ENCODE measurements around the gene DHX8. TPM values are rescaled to one million over a fixed set of nuclear protein-coding genes. Genes with fewer than 3 reads are reported as not detected.

Gene DHX8
- total and polyA plus RNA-seq, 10 donors: 20.4 to 63.3 (median 44.7) TPM

DNA sequence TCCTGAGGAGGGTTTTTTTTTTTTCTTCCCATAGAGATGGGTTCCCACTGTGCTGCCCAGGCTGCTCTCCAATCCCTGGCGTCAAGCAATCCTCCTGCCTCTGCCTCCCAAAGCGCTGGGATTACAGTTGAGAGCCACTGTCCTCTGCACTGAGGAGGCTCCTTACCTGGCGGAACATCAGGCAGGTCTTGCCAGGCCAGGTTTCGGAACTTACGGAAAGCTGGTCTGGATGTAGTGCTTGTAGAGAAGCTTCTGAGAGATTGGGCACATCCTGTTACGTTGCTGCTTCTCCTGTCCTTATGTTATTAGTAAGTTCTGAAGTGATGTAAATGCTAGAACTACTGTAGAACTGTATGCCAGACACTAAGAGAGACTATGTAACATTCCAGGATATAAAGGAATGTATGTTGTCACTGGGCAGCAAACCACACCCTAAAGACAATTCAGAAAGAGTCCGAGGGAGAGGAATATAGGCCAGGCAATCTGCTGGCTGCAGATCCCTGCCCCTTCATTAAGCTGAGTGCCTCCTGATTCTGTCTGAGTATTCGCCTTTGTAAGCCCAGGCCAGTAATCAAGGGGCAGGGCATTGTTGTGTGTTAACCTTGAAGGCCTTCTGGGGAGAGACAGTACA is 41.3 kb downstream of the DHX8 start:
- H3K27ac ChIP-seq: no peak overlapping the region
- H3K4me3 ChIP-seq: no peak overlapping the region
- H3K4me1 ChIP-seq: peaks cover 0 to 20% (median 14%) of the 10 kb centered on the region in 6 donors
- TF ChIP-seq, protein P1, sequence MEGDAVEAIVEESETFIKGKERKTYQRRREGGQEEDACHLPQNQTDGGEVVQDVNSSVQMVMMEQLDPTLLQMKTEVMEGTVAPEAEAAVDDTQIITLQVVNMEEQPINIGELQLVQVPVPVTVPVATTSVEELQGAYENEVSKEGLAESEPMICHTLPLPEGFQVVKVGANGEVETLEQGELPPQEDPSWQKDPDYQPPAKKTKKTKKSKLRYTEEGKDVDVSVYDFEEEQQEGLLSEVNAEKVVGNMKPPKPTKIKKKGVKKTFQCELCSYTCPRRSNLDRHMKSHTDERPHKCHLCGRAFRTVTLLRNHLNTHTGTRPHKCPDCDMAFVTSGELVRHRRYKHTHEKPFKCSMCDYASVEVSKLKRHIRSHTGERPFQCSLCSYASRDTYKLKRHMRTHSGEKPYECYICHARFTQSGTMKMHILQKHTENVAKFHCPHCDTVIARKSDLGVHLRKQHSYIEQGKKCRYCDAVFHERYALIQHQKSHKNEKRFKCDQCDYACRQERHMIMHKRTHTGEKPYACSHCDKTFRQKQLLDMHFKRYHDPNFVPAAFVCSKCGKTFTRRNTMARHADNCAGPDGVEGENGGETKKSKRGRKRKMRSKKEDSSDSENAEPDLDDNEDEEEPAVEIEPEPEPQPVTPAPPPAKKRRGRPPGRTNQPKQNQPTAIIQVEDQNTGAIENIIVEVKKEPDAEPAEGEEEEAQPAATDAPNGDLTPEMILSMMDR (IDR thresholded peaks at IDR 0.05 in 8 of 11, conservative IDR thresholded peaks at IDR 0.05 in 3 of 11): no peak
- TF ChIP-seq POLR2AphosphoS5 (IDR thresholded peaks at IDR 0.05) (no peak), POLR2A (IDR thresholded peaks at IDR 0.05) (no peak)
- no peaks in the 10 kb centered on the region for H3K27me3 ChIP-seq (replicated peaks in 1 of 7)
- peaks cover 11 to 90% (median 70%) of the 10 kb centered on the region in 6 donors for H3K36me3 ChIP-seq
- DNase-seq: no peak
- intact Hi-C loops (cut with DNase I; ENCODE audit: low total_unique reads): no loop called here
- no peaks in the 10 kb centered on the region for H3K9me3 ChIP-seq
- 86 to 97% (median 96%) methylated on average over 8 of the region's 8 CpGs for WGBS, 5 donors

DNA sequence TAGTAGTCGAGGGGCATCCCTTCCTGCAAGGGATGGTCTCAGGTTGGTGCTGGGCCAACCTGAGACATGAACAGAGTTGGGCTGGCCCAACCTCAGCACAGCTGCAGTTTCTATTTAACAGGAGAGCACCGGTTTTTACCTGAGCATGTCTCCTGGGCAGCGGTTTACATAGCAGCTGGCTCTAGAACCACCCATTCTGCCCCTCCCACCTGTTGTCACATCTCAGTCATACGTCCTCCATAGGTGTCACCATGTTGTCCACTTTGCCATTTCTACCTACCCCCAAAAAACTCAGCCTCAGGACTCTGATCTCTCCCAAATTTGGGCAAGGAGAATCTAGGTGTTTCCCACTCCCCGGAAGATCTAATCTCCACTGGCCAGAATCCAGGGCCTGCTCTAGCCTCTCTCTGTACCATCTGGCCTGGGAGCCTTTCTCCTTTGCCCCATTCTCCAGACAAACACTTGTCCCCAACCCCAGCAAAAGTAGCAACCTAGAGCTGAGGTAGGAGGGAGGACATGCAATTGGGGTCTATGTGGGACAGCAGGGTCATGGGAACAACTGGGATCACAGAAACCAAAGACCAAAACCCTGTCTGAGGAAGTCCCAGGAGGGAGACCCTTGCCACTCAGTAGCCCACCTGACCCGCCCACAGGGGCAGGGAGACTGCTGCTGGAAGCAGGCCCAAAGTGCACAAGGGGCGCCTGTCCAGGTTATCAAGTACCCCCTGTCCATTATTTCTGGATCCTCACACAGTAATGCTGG is 43.3 kb downstream of the DHX8 start:
- Histone ChIP-seq H3K4me1 (peaks cover 8 to 40% (median 29%) of the 10 kb centered on the region in 6 donors), H3K27ac (no peak overlapping the region), H3K27me3 (replicated peaks in 1 of 7) (no peaks in the 10 kb centered on the region), H3K4me3 (no peak overlapping the region), H3K36me3 (peaks cover under 1 to 70% (median 50%) of the 10 kb centered on the region in 6 donors), H3K9me3 (no peaks in the 10 kb centered on the region)
- 86 to 93% (median 92%) methylated on average over 7 of the region's 7 CpGs for WGBS, 5 donors
- intact Hi-C loops (cut with DNase I; ENCODE audit: low total_unique reads): no loop called here
- no peak for DNase-seq
- TF ChIP-seq, protein P1 (IDR thresholded peaks at IDR 0.05 in 8 of 11, conservative IDR thresholded peaks at IDR 0.05 in 3 of 11): no peak
- TF ChIP-seq POLR2A (IDR thresholded peaks at IDR 0.05): no peak
- TF ChIP-seq POLR2AphosphoS5 (IDR thresholded peaks at IDR 0.05): no peak

DNA sequence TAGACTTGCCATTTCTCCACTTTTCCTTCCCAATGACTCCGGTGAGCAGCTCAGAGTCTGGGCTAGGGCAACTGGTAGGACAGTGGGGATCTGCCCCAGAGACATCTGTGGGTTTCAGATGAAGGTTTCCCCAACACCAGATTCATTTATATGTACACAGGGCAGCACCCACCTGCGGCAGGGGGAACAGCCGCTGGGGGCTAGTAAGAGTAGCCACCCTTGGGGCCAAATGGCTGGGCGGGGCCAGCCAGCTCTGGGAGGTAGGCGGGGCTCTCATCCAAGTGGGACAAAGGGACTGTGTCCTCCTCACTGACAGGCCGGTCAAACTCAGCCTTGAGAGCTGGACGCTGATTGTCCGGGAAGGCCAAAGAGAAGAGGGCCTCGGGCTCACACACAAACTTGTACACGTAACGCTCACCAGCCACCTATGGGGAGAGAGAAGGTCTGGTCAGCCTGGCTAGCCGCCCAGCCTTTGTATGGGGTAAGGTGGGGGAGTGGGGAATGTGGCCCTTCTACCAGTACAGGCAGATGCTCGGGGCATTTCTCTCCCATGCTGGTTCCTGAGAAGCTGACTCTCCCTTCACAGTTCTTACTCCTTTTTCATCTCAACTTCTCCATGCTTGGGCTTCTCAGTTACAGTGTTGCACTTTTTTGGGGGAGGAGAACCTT is 44.7 kb downstream of the DHX8 start:
- no peak overlapping the region for H3K4me3 ChIP-seq
- 58 to 88% (median 84%) methylated on average over 11 to 13 of the region's 13 CpGs for WGBS, 5 donors
- intact Hi-C loops (cut with DNase I; ENCODE audit: low total_unique reads): no loop called here
- peak; percentile 20 to 46 (median 27) for TF ChIP-seq POLR2AphosphoS5 (IDR thresholded peaks at IDR 0.05)
- TF ChIP-seq, protein P1 (IDR thresholded peaks at IDR 0.05 in 8 of 11, conservative IDR thresholded peaks at IDR 0.05 in 3 of 11): no peak
- no peak for TF ChIP-seq POLR2A (IDR thresholded peaks at IDR 0.05)
- no peaks in the 10 kb centered on the region for H3K27me3 ChIP-seq (replicated peaks in 1 of 7)
- H3K4me1 ChIP-seq: peaks cover 8 to 42% (median 29%) of the 10 kb centered on the region in 6 donors
- peak; percentile 74 for DNase-seq
- peak overlapping the region in 2 of 8 donors; percentile 10 to 34 for H3K27ac ChIP-seq
- H3K36me3 ChIP-seq: peaks cover 0 to 56% (median 36%) of the 10 kb centered on the region in 6 donors
- no peaks in the 10 kb centered on the region for H3K9me3 ChIP-seq

Measured in spleen (tissue), 11 donors.